Breast epithelium (tissue), 3 donors: ENCODE results near the gene DACH1.

Source experiments
- CTCF ChIP-seq, 3 donors: fragments of 450-650 bp; IDR thresholded peaks; one replicate each; pipeline ENCODE4 v1.5.1; 2016 to 2017; ENCODE audit warnings: antibody characterized with exemption in 3 of 3, mild to moderate bottlenecking in 3 of 3, moderate library complexity in 3 of 3
- POLR2AphosphoS5 ChIP-seq, 3 donors: sonication (generic); formaldehyde crosslinking; IDR thresholded peaks; one replicate each; pipeline ENCODE4 v1.6.1; 2017; ENCODE audit warnings: antibody characterized with exemption in 3 of 3

- TF ChIP-seq CTCF (IDR thresholded peaks at IDR 0.05), result no peak
- no peak for TF ChIP-seq POLR2AphosphoS5 (IDR thresholded peaks at IDR 0.05)
Observed at GRCh38 chr13:71787414-71787813, 79.6 kb downstream of the DACH1 start.
